ENCODE measurements around the gene QRFP. TPM values are rescaled to one million over a fixed set of nuclear protein-coding genes. Genes with fewer than 3 reads are reported as not detected.
A peak's percentile ranks its signal among the peaks of the same experiment; 100 is the strongest.

The QRFP gene
- total and polyA plus RNA-seq, 11 donors = not detected

DNA sequence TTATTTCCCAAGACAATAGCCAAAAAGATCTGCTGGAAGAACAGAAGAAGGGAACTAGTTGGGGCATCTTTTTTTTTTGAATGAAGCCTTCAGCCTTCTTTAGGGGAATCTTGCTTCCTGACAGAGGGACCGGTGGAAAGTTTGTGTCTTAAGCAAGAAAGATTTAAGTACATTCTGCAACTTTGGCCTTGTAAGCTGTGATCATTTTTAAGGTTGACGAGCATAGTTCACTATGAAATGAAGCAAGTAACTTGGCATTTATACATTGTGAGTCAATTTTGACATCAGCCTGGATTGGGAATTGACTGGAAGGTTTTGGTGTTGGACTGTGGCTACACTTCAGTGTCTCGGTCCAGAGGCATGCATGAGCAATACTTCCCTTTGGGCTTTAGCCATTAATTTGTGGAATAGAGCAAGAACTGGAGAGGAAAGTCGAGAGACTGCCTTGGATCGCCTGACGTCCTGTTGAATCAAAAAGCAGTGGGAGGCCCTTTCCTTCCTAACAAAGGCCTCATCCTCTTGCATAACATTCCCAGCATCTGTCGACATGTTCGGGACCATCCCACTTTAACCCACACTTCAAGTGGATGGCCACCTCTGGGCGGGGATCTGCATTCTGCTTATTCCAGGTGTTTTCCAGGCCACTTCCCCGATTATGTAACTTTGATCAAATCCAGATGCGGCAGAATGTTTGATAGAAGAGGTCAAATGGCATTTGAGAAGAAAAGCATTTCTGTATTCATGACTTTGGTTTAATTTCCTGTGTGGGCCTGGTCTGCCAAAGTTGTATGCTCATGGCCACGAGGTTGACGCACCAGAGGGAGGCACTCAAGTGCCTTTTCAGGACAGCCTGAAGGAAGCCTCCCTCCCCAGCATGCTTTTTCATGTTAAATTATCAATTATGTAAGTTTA, 49.0 kb downstream of the QRFP start:
- no peak for TF ChIP-seq POLR2A (IDR thresholded peaks at IDR 0.05)
- TF ChIP-seq, protein P1, sequence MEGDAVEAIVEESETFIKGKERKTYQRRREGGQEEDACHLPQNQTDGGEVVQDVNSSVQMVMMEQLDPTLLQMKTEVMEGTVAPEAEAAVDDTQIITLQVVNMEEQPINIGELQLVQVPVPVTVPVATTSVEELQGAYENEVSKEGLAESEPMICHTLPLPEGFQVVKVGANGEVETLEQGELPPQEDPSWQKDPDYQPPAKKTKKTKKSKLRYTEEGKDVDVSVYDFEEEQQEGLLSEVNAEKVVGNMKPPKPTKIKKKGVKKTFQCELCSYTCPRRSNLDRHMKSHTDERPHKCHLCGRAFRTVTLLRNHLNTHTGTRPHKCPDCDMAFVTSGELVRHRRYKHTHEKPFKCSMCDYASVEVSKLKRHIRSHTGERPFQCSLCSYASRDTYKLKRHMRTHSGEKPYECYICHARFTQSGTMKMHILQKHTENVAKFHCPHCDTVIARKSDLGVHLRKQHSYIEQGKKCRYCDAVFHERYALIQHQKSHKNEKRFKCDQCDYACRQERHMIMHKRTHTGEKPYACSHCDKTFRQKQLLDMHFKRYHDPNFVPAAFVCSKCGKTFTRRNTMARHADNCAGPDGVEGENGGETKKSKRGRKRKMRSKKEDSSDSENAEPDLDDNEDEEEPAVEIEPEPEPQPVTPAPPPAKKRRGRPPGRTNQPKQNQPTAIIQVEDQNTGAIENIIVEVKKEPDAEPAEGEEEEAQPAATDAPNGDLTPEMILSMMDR (IDR thresholded peaks at IDR 0.05) = peak in 5 of 12 donors; percentile 10 to 35 (median 31)
- ATAC-seq (peak; percentile 79 to 92 (median 88)), DNase-seq (peak; percentile 62 to 85 (median 74))
- 34 to 46% (median 38%) methylated on average over 13 of the region's 13 CpGs for WGBS, 4 donors
- intact Hi-C loops (cut with DNase I) = loop anchor here in 4 of 10 donors (1.0 to 5.0 kb wide), 2 partner anchors 12 to 65 kb away; partner anchors contain the start of gene ABL1 (in 1 of the 4)
- Histone ChIP-seq H3K9me3 (no peaks in the 10 kb centered on the region), H3K36me3 (no peaks in the 10 kb centered on the region), H3K4me3 (peak overlapping the region in 2 of 12 donors; percentile 25 to 32), H3K4me1 (peaks cover 13 to 82% (median 63%) of the 10 kb centered on the region in 12 donors), H3K27me3 (no peaks in the 10 kb centered on the region), H3K27ac (peak overlapping the region; percentile 40 to 96 (median 88))

DNA sequence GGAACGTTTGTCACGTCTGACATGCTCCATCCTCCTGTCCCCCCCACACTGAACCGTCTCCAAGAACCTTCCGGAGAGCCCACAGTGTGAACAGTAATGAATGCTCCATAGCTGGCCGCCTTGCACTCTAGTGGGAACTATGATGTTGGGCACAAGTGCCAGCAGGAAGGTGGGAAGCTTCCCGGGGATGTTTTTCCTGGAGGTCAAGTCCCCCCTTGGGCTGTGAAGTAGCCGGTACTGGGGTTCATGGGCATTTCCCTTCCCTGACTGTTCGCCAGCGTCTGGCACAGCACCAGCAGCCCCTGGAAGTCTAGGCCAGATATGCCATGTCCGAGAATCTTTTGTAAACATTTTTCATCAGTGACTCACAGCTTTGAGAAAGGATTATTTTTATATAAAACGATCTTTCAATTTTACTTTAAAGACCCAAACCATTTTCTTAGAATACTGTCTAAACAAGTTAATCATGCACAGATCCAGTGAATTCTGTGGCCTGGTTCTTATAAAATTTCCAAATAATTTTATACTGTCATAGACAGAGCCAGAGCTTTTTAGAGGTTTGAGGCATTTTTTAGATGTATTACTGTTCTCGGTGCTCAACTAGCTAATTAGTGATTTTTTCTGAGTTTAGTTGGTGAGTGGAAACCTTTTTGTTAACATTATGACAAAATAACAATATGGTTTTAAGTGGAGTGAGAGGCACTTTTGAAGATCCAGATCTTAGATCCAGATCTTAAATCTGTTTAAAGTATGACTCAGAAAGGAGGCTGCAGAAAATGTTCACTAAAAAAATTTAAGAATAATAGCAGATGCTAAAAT, 49.9 kb downstream of the QRFP start:
- DNase-seq = peak; percentile 47 to 59 (median 51)
- Histone ChIP-seq H3K27ac (peak overlapping the region; percentile 40 to 96 (median 88)), H3K9me3 (no peaks in the 10 kb centered on the region), H3K27me3 (no peaks in the 10 kb centered on the region), H3K4me1 (peaks cover 13 to 83% (median 70%) of the 10 kb centered on the region in 12 donors), H3K36me3 (no peaks in the 10 kb centered on the region), H3K4me3 (peak overlapping the region in 7 of 12 donors; percentile 10 to 40 (median 25))
- ATAC-seq = peak; percentile 27 to 63 (median 42)
- intact Hi-C loops (cut with DNase I) = loop anchor here in 4 of 10 donors (1.0 to 5.0 kb wide), 2 partner anchors 11 to 64 kb away; partner anchors contain the start of gene ABL1 (in 1 of the 4)
- TF ChIP-seq POLR2A (IDR thresholded peaks at IDR 0.05) = no peak
- TF ChIP-seq, protein P1 (IDR thresholded peaks at IDR 0.05) = no peak
- WGBS, 4 donors = 20 to 29% (median 23%) methylated on average over 12 of the region's 12 CpGs

DNA sequence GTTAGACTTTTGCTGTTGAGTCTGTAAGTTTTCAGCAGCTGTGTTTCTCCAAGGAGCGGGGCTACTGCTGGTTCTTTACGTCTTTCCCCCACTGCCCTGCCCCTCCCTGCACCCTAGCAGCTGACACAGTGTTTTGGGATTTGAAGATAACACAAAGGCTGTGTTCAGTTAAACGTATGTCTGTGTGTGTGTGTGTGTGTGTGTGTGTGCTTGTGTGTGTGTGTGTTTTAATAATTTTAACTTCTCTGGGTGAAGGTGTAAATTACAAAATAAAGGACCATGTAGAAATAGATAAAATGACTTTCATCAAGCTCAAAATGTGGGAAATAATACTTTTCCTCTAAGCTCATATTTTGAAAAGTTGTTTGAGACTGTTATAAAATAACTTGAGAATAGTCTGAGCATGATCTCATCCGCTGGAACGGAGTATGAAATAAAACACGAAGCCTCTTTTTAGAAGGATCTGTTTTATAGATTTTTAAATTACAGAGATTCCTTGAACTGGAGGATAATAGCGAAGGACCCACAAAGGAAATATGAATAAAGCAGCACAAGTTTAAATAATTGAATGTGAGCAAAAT, 50.6 kb downstream of the QRFP start:
- no peaks in the 10 kb centered on the region for H3K27me3 ChIP-seq
- H3K4me1 ChIP-seq = peaks cover 13 to 89% (median 73%) of the 10 kb centered on the region in 12 donors
- DNase-seq (peak in 2 of 5 donors; percentile 58 to 59), ATAC-seq (peak in 2 of 4 donors; percentile 19 to 38)
- no peak for TF ChIP-seq POLR2A (IDR thresholded peaks at IDR 0.05)
- TF ChIP-seq, protein P1 (IDR thresholded peaks at IDR 0.05) = no peak
- WGBS, 4 donors = 19 to 34% (median 29%) methylated on average over 7 of the region's 7 CpGs
- peak overlapping the region in 8 of 12 donors; percentile 5 to 40 (median 24) for H3K4me3 ChIP-seq
- intact Hi-C loops (cut with DNase I) = loop anchor here in 4 of 10 donors (5.0 kb wide), 1 partner anchor 64 kb away; no protein-coding TSS in a partner anchor
- H3K9me3 ChIP-seq = no peaks in the 10 kb centered on the region
- H3K27ac ChIP-seq = peak overlapping the region; percentile 40 to 96 (median 88)
- no peaks in the 10 kb centered on the region for H3K36me3 ChIP-seq
